Myocyte (in vitro differentiated cells): ENCODE data around the gene RBM19. TPM values are rescaled to one million over a fixed set of nuclear protein-coding genes. Genes with fewer than 3 reads are reported as not detected.
"Not testable (repeated sequence)": the region's sequence is repeated elsewhere in the genome, so short reads cannot be mapped to it uniquely, and the experiment has no call there.

Experiments used
- DNase-seq: peaks from one replicate; pipeline ENCODE4 v3.0.0-alpha.2; 2012; ENCODE audit warnings: low read depth
- total RNA-seq: library from RNA; depleted of rRNA; stranded (reverse); fragments of >200 nt; gene quantifications from 2 replicates; pipeline ENCODE4 v1.2.3, GENCODE V29; 2014

The RBM19 gene
- total RNA-seq, 1 donor from 2014 or later: 21.1 TPM

DNA sequence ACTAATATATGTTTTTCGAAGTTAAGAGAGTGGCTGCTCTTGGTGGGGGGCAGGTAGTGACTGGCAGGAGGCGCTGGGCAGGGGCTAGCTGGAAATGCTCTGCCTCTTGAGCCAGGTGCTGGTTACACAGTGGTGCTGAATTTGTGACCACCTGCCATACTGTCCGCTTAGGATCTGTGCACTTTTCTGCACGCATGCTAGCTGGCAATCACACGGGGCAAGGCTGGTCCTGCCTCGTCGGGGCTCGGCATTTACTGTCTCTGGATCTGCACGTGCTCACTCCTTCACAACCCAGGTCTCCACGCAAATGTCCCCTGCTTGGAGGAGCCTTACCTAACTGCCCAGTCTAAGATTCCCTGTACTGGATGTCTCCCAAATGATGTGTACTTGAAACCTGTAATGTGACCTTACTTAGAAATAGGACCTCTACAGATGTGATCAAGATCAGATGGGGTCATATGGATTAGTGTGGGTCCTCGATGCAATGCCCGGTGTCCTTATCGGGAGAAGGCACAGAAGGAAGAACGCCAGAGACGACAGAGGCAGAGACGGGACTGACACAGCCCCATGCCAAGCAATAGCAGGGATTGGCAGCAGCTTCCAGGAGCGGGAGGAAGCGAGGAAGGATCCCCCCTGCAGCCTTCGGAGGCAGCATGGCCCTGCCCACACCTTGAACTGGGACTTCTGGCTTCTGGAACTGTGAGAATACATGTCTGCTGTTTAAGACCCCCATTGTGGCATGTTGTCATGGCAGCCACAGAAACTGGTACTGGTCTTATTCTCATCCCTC is 59.5 kb downstream of the RBM19 start:
- no peak for DNase-seq

DNA sequence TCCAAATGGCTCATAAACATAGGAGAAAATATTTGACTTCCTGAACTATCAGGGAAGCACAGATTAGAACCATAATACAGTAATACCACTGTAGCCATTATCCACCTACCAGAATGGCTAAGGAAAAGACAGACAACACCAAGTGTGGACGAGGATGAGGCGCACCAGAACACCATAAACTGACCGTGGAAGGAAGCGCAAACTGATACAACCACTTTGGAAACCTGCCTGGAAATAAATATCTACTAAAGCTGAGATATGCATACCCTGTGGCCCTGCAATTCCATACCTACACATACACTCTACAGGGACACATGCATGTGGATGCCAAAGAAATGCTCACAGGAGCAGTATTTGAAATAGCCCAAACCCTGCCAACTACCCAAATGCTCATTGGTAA is 60.3 kb downstream of the RBM19 start:
- DNase-seq: no peak

DNA sequence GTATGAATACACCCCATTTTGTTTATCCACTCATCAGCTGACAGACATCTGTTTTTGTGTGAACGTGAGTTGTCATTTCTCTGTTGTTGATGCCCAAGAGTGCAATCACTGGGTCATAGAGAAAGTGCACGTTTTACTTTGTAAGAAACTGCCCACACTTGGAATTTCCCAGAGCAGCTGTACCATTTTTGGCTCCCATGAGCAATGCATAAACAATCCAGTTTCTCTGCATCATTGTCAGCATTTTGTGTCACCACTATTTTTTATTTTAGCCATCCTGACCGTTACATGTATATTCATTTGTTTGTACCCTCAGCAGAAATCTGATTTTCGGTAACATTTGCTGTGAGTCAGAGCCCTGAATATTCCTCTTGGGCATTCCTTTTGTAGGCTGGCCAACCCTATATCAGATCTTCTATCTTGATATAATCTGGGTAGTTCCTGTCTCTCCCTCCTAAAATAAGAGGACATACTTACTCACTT is 62.7 kb downstream of the RBM19 start:
- DNase-seq: peak; percentile 78

DNA sequence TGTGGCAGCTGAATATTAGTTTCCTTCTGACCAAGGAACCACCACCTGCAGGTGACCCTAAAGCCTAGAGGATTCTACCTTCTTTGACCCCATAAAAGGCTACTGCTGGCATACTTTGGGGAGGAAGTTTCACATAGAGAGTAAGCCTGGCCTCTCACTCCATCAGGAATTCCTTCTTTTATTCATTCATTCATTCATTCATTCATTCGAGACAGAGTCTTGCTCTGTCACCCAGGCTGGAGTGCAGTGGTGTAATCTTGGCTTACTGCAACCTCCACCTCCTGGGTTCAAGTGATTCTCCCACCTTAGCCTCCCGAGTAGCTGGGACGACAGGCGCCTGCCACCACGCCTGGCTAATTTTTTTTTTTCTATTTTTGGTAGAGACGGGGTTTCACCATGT is 64.8 kb downstream of the RBM19 start:
- not testable (repeated sequence) for DNase-seq

DNA sequence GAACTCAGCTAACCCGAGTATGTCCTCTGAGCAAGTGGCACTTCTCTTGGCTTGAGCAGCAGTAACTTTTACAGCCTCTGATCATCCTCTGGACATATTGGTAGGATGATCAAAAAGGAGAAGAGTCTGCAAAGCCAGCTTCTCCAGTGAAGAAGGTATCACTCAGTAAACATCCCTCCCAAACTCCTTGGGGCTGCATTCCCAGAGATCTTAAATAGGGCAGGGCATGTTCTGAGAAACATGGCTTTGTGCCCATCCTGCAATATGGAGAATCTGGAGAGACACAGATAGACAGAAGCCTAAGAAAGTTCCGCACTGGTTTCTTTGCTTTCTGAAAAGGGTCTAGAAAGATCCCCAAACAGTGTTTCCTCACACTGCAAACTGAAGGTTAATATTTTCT is 65.4 kb downstream of the RBM19 start:
- no peak for DNase-seq

DNA sequence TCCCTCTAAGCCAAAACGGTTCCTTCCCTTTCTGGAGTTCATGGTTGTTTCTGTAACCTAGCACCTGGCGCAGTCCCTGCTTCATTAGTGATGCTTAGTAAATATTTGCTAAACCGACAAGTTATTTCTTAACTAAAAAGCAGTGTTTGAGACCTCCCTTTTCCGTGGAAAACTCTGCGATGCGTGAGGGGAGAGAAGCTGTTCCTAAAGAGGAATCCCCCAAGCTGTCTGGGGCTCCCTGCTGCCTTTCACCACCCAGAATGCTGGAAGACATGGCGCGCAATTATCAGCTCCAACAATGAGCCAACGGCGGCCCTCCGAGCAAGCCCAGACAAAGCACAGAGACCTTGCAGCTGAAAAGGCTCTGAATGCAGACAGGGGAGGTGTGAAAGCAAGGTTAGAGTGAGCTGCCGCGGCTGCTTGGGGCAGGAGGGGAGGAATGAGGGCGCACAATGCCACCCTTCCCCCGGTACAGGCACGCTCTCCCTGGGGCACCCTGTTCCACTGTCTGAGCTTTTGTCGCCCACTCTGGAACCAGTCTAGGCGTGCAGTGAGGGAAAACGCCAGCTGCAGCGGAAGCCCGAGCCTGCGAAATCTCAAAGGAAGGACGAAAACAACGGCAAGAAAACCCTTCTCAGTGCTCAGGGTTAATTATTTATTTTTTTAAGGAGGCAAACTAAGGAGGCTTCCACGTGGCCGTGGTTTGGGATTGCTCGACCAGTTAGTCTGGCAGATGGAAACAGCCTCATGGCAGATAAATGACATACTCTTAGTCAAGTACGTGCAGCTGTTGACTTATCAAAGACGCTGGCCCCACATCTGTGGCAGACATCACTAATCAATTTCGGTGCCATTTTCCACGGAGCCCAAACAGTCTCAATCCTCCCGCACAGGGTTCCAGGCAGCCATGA is 66.3 kb downstream of the RBM19 start:
- no peak for DNase-seq

DNA sequence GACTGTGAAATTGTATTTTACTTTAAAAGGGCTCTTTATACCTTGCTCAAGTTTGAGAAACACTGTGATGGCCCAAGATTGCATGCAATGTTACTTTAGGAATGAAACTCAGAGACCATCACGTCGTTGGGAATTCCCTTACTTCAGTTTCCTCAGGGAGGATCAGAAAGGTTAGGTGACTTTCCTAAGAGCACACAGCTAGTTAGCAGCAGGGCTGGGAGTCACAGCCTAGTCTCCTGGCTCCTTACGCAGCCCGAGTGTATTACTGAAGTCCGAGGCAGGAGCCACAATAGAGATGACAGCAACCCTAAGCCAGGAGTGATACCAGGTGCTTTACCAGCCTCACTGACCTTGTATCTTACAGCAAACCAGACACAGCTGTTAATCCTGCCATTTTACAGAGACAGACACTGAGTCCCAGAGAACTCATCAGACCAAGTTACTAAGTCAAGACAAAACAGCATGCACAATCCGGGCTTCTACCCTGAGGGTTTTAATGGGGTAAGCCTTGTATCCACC is 67.0 kb downstream of the RBM19 start:
- DNase-seq: no peak

DNA sequence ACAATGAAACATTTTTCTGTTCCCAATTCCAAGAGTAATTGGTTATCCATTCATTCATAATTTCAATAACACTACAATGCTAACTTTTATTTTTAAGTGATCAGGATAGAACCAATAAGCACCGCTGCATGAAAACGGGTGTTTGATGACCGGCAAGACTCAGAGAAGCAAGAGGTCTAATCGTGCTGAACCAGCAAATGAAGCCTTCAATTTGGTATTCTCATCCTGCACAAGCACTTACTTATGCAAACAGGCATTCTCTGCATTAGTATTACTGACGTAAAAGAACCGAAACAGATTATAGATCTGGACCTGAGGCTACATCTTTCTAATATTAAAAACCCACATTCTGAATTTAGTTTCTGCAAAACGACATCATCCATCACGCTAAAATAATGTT is 67.7 kb downstream of the RBM19 start:
- no peak for DNase-seq

DNA sequence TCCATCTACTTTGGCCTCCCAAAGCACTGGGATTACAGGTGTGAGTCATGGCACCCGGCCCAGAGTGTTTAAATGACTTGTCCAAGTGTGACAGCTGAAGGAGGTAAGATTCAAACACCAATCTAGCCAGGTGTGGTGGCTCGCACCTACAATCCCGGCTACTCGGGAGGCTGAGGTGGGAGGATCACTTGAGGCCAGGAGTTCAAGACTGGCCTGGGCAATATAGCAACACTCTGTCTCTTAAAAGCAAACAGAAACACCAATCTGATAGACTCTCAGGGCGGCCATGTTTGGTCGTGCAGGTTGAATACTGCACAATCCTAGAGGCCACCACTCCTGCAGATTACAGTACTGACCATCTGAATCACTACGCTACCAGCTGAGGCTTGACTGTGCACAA is 68.7 kb downstream of the RBM19 start:
- DNase-seq: no peak

DNA sequence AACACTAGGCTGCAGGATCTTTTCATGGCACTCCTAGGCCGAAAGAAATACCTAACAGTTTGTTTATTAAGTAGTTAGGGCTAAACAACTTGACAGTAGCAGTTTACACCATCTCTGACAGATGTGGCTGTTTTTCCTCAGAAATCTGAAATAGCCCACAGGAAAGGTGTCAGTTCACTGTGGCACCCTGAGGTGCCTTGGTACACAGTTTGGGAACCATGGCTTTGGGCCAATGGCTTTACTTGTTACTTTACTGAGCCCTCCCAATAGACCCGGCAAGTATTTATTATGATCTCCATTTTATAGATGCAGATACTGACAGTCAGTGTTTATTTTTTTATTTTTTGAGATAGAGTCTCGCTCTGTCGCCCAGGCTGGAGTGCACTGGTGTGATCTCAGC is 69.3 kb downstream of the RBM19 start:
- DNase-seq: no peak

DNA sequence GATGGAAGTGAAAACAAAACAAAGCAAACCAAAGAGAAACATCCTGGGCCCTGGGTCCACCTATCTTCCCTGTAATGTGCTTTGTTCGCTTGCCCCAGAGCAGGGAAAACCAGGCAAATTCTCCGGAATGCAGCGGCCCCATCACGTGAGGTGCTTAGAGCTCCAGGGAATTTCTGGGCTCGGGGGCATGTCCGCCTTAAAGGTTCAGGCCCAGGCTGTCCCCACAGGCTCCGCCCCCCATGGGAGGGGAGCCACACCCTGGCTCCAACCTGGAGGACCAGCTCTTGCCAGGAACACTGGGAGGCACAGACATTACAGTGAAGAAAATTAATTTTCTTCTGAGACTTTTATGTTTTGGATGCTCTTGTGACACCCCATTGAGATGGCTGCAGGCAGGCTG is 69.9 kb downstream of the RBM19 start:
- DNase-seq: no peak

DNA sequence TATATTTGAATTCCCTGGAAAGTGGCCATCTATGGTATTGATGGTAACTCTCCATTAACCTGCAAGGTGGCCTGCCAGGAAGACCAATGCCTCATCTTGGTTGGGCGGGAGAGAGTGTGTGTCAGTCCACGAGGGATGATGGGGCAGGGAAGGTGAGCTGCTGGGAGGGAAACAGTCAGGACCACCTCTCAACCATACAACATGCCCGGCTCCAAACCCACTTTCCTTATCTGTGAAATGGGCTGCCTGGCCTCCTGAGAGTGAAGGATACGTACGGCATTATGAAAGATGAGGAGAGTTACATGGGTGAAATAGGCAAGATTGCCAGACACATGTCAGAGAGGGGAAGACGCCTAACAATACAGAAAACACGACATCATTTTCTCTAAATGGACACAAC is 70.9 kb downstream of the RBM19 start:
- no peak for DNase-seq

DNA sequence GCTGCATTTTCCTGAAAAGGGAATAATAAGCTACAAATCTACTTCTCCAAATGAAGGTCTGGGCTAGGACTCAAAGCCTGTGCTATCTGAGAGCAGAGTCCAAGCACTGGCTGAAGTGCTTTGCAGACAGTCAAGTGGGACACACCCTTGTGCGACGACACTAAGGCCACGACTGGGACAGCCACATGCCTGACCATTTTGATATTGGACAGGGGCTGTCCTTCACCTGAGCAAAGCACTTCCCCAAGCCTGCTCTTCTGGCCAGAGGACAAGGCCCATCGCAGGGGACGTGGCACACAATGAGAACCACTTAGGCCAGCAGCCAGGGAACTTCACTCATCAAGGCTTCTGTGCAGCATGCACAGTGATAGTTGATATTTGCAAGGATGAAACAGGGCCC is 71.4 kb downstream of the RBM19 start:
- DNase-seq: no peak

DNA sequence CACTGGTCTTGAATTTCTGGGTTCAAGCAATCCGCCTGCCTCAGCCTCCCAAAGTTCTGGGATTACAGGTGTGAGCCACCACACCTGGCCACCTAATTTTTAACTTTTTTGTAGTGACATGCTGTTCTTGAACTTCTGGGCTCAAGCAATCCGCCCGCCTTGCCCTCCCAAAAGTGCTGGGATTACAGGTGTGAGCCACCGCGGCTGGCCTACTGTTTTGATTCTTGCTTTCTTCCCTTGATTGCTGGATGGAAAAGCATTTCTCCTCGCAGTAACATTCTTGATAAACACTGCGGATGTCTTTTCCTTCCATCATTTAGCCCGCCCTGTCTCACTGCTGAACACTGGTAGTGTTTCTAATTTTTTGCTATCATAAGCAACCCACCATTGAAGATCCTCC is 72.9 kb downstream of the RBM19 start:
- DNase-seq: no peak

DNA sequence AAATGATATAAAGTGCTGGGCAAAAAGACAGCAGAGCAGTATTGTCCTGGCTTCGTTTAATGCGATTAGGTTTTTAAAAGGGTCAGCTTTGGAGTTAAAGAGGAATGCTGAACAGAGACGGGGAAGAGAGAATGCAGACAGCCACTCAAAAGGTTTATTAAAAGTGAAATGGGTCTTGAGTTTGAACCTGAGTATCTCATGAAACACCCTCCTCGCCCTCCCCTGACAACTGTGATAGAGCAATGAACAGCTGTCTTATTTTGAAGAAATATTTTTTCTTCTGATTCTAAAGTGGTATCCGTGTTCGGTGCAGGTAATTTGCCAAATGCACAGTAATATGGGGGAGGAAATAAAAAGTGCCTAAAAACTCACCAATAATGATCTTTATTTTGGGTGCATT is 73.6 kb downstream of the RBM19 start:
- no peak for DNase-seq

DNA sequence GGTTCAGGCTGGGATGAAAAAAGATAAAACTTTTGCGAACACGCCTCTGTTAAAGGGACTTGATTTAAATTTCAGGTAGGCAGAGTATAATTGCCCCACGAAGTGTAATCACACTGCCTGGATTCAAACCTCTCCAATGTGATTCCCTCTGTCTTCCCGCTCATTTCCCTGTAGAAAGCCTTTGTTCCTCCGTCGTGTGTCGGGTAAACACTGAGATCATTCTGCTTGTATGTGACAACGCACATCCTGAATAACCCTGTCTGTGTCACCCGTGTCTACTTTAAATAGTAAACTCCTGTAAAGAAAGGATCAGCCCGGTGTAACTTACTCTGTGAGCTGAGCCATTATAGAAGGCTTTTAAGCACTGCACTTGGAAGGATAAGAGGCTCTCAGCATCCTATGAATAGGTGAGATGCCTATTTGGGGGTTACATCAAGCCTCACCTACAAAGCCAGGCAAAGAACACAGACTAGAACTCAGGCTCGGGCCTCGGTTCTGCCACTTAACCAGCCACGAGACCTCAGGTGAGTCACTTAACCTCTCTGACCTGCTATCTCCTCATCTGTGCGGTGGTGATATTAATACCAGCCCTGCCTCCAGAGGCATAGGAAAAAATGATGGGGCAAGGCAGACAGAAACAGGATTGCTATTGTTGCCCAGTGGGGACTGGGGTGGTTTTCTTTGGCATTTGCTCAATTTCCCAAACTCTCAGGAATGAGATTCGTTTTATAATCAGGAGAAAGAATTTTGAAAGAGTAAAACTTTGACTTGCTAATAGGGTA is 74.2 kb downstream of the RBM19 start:
- no peak for DNase-seq

DNA sequence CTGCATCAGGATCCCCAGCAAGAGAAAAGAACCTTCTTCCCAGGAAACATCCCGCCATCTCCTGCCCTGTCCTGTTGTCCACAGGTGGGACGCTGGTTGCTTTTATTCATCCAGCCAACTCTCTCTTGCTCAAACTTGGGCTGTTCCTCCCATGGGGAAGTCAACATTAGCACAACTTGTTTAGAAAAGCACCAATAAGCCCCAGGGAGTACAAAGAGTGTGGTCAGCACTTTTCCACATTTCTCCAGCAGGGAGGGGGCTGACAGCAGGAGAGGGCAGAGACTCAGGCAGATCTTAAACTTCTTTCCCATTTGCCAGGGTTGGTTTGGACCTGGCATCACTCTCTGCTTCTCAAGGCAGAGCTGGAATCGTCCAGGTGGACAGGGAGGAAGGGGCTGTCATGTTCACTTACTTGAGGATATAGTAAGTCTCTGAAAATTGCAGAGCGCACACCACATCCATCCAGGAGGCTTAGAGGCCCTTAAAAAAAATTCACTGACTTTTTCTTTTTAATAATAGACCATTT is 74.9 kb downstream of the RBM19 start:
- no peak for DNase-seq

DNA sequence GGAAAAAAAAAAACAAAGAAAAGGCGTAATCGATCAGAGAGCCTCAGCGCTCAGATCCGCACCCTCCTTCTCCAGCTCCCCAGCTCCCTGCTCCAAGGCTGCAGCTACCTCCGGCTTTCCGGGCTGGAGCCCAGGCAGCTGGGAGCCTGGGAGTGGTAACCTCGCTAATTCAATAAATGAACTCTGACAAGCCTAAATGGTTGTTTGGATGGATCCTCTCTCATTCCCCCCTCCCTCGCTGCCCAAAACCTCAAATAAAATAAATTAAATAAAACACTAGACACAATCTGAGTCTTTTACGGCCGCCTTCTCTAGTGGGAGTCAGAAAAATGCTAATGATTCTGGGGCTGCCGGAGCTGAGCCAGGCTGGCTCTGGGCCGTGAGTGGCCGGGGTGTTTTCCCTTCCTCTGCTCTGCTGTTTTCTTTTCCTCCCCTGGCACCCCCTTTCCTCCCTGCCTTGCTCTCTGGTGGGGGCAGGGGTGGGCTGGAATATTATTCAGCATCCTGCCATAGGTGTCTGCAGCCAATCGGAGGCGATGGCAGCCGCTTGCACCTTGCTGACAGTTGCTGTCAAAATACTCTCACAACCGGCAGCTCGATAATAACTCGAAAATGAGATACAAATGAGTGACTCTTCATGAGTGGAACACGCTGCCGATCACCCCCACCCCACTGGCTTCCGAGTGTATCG is 76.1 kb downstream of the RBM19 start:
- DNase-seq: no peak

DNA sequence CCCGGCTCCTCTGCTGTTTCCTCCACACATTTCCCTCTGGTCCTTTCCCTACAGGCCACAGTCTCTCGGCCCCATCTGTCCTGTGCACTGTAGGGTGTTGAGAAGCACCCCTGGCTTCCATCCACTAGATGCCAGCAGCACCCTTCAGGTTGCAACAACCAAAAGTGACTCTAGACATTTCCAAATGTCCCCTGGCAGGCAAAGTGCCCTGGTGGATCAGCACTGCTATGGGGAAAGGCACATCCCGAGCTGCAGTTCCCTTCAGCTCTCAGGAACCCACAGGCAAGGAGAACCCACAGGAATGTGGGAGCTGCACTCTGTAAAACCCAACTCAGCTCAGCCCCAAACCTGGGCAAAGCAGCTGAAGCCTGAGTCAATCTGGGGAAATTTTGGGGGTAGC is 77.0 kb downstream of the RBM19 start:
- peak; percentile 83 for DNase-seq

DNA sequence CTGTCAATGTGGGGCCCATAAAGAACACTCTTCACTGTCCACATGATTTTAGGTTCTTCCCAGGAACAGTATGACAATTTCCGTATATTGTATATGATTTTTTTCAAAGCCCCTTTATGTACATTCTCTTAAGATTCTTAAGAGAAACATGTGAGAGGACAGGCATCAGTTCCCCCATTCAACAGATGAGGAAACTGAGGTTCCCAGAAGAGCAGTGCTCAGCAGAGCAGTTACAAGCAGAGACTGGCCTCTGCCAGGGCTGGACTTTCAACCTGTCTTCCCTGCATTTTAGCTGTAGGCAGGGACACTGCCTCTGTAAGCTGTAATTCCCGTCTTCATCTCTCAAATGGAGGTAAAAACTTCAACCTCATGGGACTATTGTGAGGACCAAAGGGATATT is 77.7 kb downstream of the RBM19 start:
- no peak for DNase-seq

DNA sequence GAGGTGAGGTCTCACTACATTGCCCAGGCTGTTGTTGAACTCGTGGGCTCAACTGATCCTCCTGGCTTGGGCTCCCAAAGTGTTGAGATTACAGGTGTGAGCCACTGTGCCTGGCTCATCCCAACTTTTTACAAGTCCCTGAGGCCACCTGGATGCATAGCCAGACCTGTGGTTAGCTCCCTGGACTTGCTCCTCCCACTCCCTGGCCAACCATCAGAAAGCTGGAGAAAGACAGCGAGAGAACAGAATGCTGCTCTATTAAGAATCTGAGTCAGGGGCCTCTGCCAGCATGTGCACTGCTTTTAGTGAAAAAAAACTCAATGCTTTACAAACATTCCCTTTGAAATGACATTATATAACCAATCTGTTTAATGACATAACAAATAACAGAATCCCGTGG is 78.2 kb downstream of the RBM19 start:
- no peak for DNase-seq
